ENCODE data around the gene IRS1.

The IRS1 gene

DNA sequence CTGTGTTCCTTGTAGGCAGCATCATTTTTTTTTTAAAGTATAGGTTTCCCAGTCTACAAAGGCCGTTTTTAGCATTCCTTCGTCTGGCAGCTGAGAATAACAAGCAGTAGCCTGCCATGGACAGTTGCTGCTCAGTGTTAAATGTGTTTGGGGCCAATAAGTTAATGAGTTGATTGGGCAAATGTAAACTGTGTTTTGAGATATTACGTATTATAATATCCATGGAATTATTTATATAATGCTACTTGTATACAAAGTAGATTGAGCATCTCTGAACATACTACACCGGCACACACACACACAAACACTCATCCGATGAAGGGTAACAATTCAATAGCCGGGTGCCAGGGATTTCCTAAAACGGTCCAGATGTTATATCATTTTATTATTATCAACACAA lies 97.2 kb downstream of the IRS1 start:
- Histone ChIP-seq H3K9ac (ENCODE audit: low read depth, low read length) (no peak overlapping the region), H3K9me3 (ENCODE audit: control insufficient read depth, insufficient read depth, low read length) (no peaks in the 10 kb centered on the region), H3K4me1 (ENCODE audit: insufficient read depth, low read length) (no peaks in the 10 kb centered on the region), H3K36me3 (ENCODE audit: insufficient read depth, low read length) (no peaks in the 10 kb centered on the region)

DNA sequence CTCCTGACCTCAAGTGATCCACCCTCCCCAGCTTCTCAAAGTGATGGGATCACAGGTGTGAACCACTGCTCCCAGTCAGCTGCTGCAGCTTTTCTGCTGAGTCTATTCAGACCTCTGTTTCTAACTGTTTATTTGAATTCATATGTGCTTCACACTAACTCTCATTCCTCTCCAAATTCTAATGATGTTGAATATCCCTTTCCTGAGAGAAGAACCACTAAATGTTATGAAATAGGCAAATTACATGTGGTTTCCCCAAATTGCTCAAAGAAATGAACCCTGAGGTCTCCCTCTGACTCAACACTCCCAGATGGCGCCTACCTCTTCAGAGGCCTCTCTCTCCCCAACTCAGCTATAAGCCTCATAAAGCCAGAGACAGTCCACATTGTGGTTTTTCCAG lies 98.6 kb downstream of the IRS1 start:
- 0 out of 2 replicates have a peak, but pooled peaks cover 4% of the 10 kb centered on the region for H3K4me1 ChIP-seq (ENCODE audit: insufficient read depth, low read length)
- H3K9me3 ChIP-seq (ENCODE audit: control insufficient read depth, insufficient read depth, low read length): no peaks in the 10 kb centered on the region
- H3K36me3 ChIP-seq (ENCODE audit: insufficient read depth, low read length): no peaks in the 10 kb centered on the region
- no peak overlapping the region for H3K9ac ChIP-seq (ENCODE audit: low read depth, low read length)

DNA sequence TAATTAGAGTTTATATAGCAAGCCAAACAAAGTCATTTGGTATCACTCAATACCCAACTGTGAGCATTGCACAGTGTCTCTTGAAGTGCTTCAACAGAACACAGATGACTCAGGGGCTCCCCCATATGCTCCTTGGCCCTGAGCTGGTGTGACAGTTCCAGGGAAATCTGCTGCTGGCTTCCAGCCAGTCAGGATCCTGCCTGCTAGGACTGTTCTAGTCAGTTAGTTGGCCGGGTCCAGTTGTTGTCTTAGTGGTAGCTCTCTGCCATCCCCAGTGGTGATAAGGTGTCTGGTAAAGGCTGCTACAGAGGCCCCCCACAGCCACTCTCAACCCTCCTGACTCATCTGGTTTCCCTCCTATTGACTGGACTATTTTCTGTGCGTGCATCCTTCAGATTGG lies 100.3 kb downstream of the IRS1 start:
- Histone ChIP-seq H3K36me3 (ENCODE audit: insufficient read depth, low read length) (no peaks in the 10 kb centered on the region), H3K9ac (ENCODE audit: low read depth, low read length) (no peak overlapping the region), H3K4me1 (ENCODE audit: insufficient read depth, low read length) (peaks cover 11% of the 10 kb centered on the region)

DNA sequence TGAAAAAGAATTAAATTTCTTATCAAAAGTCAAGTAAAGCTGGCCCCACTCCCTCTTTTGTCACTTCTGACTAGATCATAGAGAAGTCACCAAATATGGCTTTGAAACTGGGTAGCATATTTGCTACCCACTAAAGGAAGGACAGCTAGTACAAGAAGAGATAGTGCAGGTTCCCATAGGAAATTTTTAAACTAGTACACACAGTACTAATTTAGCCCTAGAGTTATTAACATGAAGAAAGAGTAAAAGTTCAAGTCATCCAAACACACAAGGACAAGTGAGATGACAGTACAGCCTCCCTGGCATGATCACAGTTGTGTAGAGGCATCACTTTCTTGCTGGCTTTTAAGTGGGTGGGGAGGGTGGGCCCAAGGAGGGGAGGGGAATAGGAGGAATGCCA lies 100.9 kb downstream of the IRS1 start:
- Histone ChIP-seq H3K9me3 (ENCODE audit: control insufficient read depth, insufficient read depth, low read length) (no peaks in the 10 kb centered on the region), H3K4me1 (ENCODE audit: insufficient read depth, low read length) (peaks cover 11% of the 10 kb centered on the region), H3K36me3 (ENCODE audit: insufficient read depth, low read length) (no peaks in the 10 kb centered on the region), H3K9ac (ENCODE audit: low read depth, low read length) (no peak overlapping the region)

More for the DNA sequence above, 100.3 kb downstream of the IRS1 start:
- no peaks in the 10 kb centered on the region for H3K9me3 ChIP-seq (ENCODE audit: control insufficient read depth, insufficient read depth, low read length)

DNA sequence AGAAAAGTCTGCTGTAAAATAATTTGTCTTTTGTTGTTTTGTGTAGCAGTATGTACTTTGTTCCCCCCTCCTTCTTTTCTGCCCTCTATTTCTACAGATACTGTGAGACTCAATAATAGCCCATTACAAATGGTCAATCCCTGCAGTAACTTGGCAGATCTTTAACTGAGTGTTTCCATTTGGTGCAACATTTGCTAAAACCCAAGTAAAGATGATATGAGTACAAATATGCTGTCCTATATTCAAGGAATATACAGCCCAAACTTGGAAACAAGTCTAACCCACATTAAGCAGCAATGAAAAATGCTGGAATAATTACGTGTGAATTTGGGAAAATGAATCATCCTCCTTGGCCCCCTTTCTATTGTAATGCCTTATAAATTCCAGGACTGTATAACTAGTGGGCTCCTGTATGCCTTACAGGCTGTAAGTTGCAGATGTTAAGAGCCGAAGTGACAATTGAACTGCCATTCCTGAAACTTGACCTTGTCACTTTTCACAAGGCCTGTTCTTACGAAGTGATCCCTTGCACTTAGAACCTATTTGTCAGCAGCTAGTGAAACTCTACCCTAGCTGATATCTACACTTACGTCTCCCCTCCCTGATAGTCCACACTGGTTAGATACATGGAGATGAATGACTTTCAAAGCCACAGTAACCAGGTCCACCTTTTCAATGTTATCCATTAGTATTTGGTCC lies 104.9 kb downstream of the IRS1 start:
- Histone ChIP-seq H3K9ac (ENCODE audit: low read depth, low read length) (no peak overlapping the region), H3K4me1 (ENCODE audit: insufficient read depth, low read length) (peaks cover 11% of the 10 kb centered on the region), H3K36me3 (ENCODE audit: insufficient read depth, low read length) (no peaks in the 10 kb centered on the region), H3K9me3 (ENCODE audit: control insufficient read depth, insufficient read depth, low read length) (peaks cover 3% of the 10 kb centered on the region; the same call in 1 of the 2 replicates)

DNA sequence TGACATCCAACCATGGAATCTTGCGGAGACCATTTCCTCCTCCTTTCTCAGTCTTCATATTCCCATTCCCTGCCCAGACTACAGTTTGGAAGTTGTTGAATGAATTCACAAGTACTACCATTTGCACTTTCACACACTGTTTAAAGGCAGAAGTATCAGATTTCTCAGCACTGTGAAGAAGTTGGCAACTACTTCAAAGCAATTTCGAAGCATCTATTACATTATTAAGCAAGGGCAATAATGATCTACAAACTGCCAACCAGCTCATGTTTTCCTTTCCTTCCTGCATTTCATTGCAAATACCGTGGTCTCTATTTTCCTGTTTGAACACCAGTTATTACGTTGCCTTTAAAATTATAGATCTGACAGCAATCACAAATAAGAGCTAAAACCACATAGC lies 105.5 kb downstream of the IRS1 start:
- Histone ChIP-seq H3K36me3 (ENCODE audit: insufficient read depth, low read length) (no peaks in the 10 kb centered on the region), H3K4me1 (ENCODE audit: insufficient read depth, low read length) (peaks cover 11% of the 10 kb centered on the region), H3K9me3 (ENCODE audit: control insufficient read depth, insufficient read depth, low read length) (peaks cover 3% of the 10 kb centered on the region; the same call in 1 of the 2 replicates), H3K9ac (ENCODE audit: low read depth, low read length) (no peak overlapping the region)

DNA sequence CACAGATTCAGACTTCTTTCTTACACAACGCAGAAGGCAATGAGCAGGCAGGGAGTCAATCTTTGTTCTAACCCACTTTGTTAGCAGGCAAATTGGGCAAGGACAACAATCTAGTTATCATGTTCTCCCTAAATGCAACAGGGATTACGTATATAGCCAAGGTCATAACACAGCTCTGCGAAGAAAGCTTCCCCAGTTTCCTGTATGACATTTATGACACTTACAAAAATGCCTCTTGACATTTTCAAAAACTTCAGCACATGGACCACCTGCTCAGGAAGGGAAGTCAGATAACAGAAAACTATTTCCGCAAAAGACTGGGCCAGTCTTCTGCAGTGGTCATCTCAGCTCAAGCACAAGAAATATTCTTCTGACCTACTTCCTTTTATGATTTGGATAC lies 106.1 kb downstream of the IRS1 start:
- Histone ChIP-seq H3K9ac (ENCODE audit: low read depth, low read length) (no peak overlapping the region), H3K9me3 (ENCODE audit: control insufficient read depth, insufficient read depth, low read length) (peaks cover 3% of the 10 kb centered on the region; the same call in 1 of the 2 replicates), H3K4me1 (ENCODE audit: insufficient read depth, low read length) (peaks cover 11% of the 10 kb centered on the region), H3K36me3 (ENCODE audit: insufficient read depth, low read length) (no peaks in the 10 kb centered on the region)

DNA sequence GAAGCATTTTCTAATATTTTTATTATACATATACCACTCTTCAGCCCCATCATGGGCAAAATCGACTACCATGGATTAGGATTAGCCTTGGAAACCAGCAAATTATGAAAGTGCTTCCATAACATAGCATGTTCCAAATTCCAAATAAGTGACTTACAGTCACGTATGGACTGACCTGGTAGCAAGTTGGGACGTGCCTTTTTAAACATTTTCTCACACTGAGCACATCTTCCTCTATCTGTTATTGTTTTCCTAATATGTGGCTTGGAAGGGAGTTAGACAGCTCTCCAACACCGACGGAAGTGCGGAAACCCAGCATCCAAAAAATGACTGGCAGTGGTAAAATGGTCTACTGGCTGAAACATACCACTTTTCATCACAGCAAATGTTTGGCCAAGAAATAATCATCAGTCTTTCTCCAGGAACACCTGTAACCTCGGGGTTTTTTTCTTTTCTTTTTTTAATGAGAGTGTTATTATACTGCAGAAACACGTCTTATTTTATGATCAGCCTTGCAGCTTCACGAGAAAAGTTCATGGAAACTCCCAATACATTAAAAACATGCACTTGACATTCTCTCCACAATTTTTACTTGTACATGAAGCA lies 107.0 kb downstream of the IRS1 start:
- H3K4me1 ChIP-seq (ENCODE audit: insufficient read depth, low read length): peaks cover 11% of the 10 kb centered on the region
- no peak overlapping the region for H3K9ac ChIP-seq (ENCODE audit: low read depth, low read length)
- H3K36me3 ChIP-seq (ENCODE audit: insufficient read depth, low read length): no peaks in the 10 kb centered on the region
- peaks cover 3% of the 10 kb centered on the region for H3K9me3 ChIP-seq (ENCODE audit: control insufficient read depth, insufficient read depth, low read length)

DNA sequence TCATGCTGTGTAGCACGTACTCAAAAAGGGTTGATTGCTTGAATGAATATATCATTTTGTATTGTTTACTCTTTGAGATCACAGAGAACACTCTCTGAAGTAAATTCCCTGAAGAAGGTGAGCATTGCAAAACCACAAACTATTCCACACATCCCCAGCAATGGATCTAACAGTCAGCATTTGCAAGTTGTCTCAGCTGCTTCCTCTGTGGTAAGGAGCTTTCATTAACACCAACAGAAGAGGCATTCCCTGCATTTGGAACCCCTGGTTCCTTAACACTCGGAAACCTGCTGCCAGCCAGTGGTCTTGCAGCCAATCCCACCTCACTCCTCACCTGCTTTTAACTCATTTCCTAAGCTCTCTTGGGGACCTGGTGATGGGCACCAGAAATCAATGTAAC lies 108.4 kb downstream of the IRS1 start:
- Histone ChIP-seq H3K9ac (ENCODE audit: low read depth, low read length) (no peak overlapping the region), H3K9me3 (ENCODE audit: control insufficient read depth, insufficient read depth, low read length) (peaks cover 3% of the 10 kb centered on the region), H3K4me1 (ENCODE audit: insufficient read depth, low read length) (peaks cover 8% of the 10 kb centered on the region), H3K36me3 (ENCODE audit: insufficient read depth, low read length) (no peaks in the 10 kb centered on the region)

DNA sequence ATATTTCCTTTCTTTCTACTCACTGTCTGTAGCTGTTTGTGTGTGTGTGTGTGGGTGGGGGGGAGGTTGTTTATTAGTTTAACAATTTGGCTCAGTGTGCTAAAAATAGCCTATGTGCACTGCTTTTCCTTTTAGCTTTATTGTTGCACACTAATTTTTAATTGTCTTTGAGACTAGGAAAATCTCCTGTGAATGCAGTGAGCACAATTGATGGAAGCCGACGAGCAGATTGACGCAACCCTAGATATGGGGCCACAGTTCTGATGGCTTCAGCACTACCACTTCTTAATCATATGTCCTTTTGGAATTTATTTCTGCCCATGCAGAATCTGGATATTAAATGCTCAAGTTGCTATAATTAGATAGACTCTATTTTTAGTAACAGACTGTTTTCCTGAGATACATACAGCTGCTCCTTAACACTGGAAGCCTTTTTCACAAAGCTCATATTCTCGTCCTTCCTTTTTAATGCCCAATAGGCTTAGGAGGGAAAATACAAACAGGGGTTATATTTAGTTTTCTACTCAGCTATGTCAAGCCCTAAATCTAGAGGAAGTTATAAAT lies 109.1 kb downstream of the IRS1 start:
- Histone ChIP-seq H3K9me3 (ENCODE audit: control insufficient read depth, insufficient read depth, low read length) (peaks cover 3% of the 10 kb centered on the region), H3K4me1 (ENCODE audit: insufficient read depth, low read length) (peaks cover 1% of the 10 kb centered on the region), H3K9ac (ENCODE audit: low read depth, low read length) (no peak overlapping the region), H3K36me3 (ENCODE audit: insufficient read depth, low read length) (no peaks in the 10 kb centered on the region)

DNA sequence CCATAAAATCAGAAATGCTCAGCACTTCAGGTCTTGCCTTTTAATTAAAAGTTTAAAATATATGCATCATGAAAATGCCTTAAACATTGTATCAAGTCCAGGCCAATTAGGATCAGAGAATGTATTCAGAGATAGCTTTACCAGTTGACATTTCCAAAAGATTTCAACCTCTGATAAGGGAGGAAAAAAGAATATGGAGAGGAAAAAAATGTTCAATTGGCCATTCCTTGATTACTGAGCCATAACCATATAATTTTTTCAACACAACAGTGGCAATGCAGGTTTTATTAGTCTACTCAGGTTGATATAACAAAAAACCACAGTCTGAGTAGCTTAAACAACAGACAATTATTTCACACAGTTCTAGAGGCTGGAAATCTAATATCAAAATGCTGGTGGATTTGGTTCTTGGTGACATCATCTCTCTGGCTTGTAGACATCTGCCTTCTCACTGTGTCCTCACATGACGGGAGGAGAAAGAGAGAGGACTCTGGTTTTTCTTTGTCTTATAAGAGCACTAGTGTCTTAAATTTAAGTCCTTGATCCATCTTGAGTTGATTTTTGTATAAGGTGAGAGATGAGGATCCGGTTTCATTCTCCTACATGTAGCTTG lies 111.9 kb downstream of the IRS1 start:
- Histone ChIP-seq H3K9me3 (ENCODE audit: control insufficient read depth, insufficient read depth, low read length) (peaks cover 2% of the 10 kb centered on the region), H3K36me3 (ENCODE audit: insufficient read depth, low read length) (no peaks in the 10 kb centered on the region), H3K9ac (ENCODE audit: low read depth, low read length) (no peak overlapping the region), H3K4me1 (ENCODE audit: insufficient read depth, low read length) (no peaks in the 10 kb centered on the region; the same call in 1 of the 2 replicates)

DNA sequence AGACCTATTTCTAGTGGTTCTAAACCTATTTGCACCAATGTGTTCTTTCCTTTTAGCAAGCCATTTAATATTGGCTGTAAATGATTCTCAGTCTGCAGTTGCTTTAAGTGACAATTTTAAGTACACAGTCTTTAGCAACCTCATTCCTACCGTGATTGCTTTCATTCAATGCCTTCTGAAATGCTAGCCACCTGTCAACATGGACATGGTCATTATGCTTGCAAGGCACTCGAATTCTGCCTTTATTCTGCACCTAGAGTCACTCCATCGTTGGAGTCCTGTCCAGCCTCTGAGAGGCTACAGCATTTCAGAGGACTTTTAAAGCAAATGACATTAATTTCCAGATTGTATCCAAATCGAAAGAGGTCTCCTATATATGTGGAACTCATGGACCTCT lies 115.1 kb downstream of the IRS1 start:
- Histone ChIP-seq H3K9me3 (ENCODE audit: control insufficient read depth, insufficient read depth, low read length) (no peaks in the 10 kb centered on the region; the same call in 1 of the 2 replicates), H3K36me3 (ENCODE audit: insufficient read depth, low read length) (no peaks in the 10 kb centered on the region), H3K4me1 (ENCODE audit: insufficient read depth, low read length) (no peaks in the 10 kb centered on the region), H3K9ac (ENCODE audit: low read depth, low read length) (no peak overlapping the region)

DNA sequence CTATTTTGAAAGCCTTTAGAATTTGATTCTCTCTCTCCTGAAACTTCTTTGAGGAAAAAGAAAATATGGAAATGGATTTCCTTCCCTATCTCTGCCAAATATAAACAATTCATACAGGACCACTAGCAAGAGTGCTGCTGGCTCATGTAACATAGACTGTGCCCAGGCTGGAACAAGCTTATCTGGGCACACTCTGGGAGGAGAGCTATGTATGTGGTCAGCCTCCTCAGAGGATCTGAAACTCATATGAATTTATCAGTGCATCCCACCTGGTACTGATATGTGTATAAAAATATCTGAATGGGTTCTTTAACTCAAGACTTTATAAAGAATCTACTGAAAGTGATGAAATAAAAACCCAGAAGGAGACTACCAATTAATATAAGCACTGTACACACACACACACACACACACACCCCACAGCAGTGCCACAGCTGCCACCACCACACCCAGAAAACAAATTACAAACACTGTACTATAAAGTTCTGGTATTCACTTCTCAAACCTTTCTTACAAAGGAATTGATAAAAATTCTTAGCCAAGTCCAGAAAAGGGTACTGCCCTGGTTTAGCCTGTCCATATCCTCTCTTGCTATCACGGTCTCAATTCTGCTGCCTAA lies 115.6 kb downstream of the IRS1 start:
- H3K4me1 ChIP-seq (ENCODE audit: insufficient read depth, low read length): no peaks in the 10 kb centered on the region
- no peak overlapping the region for H3K9ac ChIP-seq (ENCODE audit: low read depth, low read length)
- H3K9me3 ChIP-seq (ENCODE audit: control insufficient read depth, insufficient read depth, low read length): no peaks in the 10 kb centered on the region; the same call in 1 of the 2 replicates
- no peaks in the 10 kb centered on the region for H3K36me3 ChIP-seq (ENCODE audit: insufficient read depth, low read length)

DNA sequence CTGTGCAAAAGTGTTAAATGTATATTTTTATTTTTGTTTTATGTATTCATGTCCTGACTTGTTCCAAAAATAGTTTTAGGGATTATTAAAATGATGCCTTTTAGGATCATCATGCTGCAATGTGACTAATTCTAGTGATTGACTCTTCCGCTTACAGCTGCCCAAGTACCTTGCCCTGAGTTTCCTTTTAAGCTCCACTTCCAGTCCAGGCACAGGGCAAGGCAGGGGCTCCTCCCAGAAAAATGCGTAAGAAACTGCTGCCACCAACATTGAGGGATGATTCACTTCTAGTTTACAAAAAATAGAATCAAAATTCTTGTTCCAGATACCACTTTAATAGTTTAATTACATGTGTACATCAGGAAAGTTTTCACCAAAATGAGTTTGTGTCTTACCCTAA lies 116.4 kb downstream of the IRS1 start:
- H3K9me3 ChIP-seq (ENCODE audit: control insufficient read depth, insufficient read depth, low read length): no peaks in the 10 kb centered on the region
- H3K36me3 ChIP-seq (ENCODE audit: insufficient read depth, low read length): no peaks in the 10 kb centered on the region
- no peak overlapping the region for H3K9ac ChIP-seq (ENCODE audit: low read depth, low read length)
- H3K4me1 ChIP-seq (ENCODE audit: insufficient read depth, low read length): no peaks in the 10 kb centered on the region
